HG02623 (cell line): ENCODE measurements around the gene ERAL1.
"Not testable (repeated sequence)": the region's sequence is repeated elsewhere in the genome, so short reads cannot be mapped to it uniquely, and the experiment has no call there.

Experiments used
- ATAC-seq: cut with Tn5 transposase; IDR thresholded peaks from one replicate; pipeline ENCODE4 v1.9.1; 2021; ENCODE audit warnings: moderate library complexity; ENCODE audit not compliant: unreplicated experiment

Gene ERAL1

GRCh38 chr17:28878158-28878910 lies 23.5 kb downstream of the ERAL1 start:
- no peak for ATAC-seq

DNA sequence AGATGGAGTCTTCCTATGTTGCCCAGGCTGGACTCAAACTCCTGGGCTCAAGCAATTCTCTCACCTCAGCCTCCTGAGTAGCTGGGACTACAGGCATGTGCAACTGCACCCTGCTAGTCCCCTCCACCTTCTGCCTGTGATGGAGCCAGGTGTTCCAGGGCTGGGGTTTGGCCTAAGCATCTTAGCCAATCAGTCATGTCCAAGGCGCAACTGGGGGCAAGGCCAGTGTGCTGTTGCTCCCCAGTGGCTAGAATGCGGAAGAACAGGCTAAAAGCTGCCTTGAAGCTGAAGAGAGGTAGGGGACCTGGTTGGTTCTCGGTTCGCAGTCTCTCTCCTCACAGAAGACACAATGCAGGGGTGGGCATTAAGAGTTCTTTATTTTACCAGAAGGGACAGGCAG lies 24.2 kb downstream of the ERAL1 start:
- no peak for ATAC-seq

- ATAC-seq, result no peak
These were observed 25.2 kb downstream of the ERAL1 start for GRCh38 chr17:28879886-28880571.

DNA sequence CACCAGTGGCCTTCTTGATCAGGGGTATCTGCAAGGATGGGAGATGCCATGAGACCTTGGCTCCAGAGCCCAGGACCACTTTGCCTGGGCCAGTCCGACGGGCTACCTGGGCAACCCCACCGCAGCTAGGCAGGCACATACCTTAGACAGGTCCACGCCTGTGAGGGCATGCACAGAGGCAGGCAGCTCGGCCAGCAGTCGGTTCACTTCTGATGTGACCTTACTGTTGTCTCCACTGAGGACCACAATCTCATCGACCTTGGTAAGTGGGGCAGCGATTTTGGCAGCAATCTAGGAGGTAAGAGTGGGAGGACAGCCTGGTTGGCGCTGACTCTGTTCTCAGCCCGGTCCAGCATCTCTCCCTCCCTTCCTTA lies 25.7 kb downstream of the ERAL1 start:
- no peak for ATAC-seq

GRCh38 chr17:28881533-28882056 lies 26.8 kb downstream of the ERAL1 start:
- no peak for ATAC-seq

DNA sequence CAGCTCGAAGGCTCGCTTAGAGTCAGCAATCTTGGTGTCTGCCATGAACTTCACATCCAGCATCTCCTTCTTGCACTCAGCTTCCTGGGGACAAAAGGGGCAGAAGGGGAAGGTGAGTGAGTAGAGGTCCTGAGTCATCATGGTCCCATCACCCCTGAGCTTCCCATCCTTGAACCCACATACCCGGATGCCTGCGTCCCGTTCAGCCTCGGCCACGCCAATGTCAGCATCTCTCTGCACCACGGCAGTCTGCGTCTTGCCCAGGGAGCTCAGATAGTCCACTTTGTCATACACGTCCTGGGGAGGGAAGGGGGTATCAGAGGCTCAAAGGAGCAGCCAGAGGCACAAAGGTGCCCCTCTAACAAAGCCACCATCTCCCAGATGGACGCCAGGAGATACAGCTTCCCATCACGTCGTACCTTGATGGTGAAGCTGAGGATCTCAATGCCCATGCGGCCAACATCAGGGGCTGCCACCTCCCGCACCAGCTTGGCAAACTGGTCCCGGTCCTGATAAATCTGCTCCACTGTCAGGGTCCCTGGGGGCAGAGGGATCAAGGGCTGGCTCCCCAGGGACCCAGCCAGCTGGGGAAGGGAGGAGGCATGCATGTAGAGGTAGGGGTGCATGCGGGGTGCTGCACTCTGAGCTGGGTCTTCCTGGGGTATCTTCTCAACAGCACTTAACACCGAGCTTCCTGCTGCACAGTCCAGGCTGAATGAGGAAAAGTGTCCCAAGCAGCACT lies 27.5 kb downstream of the ERAL1 start:
- ATAC-seq, result no peak

- no peak for ATAC-seq
These were observed 29.3 kb downstream of the ERAL1 start for GRCh38 chr17:28883967-28884702.

- ATAC-seq, result no peak
These were observed 30.5 kb downstream of the ERAL1 start for GRCh38 chr17:28885363-28885762.

GRCh38 chr17:28885951-28886350 lies 31.1 kb downstream of the ERAL1 start:
- ATAC-seq, result no peak

- ATAC-seq, result no peak
These were observed 33.2 kb downstream of the ERAL1 start for GRCh38 chr17:28887871-28888471.

- ATAC-seq, result no peak
These were observed 34.0 kb downstream of the ERAL1 start for GRCh38 chr17:28888832-28889231.

DNA sequence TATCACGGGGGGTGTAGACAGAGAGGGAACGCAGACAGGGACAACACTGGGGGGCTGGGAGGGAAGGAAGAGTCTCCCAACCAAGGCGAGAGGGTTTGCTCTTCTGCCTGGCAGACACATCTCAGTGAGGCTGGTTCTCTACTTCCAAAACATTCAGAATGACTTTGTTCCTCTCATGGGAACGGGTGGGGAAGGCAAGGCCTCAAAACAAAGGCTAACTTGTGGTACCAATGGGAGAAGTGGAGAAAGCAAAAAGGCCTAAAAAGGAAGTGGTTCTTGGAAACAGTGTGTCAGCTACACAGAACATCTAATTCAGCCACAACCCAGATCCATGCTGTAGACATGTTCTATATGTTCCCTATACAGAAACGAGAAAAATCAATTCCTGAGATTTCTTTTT lies 35.2 kb downstream of the ERAL1 start:
- no peak for ATAC-seq

- ATAC-seq, result no peak
These were observed 36.4 kb downstream of the ERAL1 start for GRCh38 chr17:28891201-28891600.

DNA sequence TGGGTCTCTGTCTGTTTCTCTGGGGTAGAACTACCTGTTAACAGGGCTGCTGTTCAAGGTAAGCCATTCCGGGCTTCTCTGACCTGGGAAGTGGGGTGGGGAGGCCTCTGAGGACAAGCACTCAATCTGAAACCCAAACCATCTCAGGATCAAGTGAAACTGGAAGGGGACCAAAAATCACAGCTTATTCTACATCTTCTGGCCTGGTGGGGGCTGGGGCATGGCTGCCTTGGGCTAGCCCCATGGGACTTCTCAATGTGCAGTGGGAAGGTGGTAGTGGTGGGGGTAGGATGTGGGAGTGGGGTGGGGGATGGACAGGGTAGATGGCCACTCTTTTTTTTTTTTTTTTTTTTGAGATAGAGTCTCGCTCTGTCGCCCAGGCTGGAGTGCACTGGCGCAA lies 37.2 kb downstream of the ERAL1 start:
- no peak for ATAC-seq

DNA sequence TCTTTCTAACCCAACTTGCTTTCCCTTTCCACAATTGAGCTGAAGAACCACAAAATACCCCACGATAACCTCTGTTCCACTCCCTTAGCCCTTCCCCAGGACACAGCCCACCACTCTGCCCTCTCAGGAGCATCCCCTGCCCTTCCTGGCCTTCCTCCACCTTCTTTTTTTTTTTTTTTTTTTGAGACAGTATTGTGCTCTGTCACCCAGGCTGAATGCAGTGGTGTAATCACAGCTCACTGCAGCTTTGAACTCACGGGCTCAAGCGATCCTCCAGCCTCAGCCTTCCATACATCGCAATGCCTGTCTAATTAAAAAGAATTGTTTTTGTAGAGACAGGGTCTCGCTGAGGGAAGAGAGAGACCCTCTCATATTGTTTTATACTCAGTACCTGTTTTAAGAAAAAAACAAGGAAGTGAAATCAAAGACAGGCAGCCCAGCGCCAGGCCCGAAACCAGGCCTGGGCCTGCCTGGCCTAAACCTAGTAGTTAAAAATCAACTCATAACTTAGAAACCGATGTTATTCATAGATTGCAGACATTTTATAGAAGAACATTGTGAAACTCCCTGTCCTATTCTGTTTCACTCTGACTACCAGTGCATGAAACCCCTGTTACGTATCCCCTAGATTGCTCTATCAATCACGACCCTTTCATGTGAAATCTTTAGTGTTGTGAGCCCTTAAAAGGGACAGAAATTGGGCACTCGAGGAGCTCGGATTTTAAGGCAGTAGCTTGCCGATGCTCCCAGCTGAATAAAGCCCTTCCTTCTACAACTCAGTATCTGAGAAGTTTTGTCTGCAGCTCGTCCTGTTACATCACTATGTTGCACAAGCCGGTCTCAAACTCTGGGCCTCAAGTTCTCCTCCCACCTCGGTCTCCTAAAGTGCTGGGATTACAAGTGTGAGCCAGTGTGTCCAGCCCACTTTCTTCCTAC lies 38.7 kb downstream of the ERAL1 start:
- not testable (repeated sequence) for ATAC-seq

DNA sequence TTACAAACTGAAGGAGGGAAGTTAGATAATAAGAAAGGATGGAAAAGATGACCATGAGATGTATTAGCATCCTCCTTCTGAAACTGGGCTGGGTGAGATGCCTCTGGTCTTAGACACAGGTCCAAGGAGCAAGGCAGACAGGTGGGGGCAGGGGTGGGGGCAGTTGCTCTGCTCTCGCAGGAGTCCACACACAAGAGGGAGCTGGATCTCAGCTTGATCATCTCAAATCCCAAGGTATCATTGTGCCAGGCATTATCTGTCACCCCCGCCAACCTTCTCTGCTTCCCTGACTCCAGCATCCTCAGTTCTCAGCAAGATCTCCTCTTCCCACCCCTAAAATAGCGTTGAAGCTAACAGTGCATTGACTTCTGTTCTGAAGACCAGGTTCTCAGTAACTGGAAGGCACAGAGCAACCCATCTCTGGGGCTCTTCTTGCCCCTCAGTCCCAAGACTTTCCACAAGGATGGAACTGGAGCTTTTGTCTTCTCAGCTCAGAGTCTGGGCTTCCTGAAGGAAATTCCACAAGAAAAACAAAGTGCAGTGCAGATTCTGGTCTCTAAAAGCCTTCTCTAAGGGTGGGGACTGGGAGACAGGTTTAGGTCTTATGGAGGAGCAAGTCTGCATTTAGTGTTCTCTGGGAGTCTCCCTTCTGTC lies 41.1 kb downstream of the ERAL1 start:
- no peak for ATAC-seq

DNA sequence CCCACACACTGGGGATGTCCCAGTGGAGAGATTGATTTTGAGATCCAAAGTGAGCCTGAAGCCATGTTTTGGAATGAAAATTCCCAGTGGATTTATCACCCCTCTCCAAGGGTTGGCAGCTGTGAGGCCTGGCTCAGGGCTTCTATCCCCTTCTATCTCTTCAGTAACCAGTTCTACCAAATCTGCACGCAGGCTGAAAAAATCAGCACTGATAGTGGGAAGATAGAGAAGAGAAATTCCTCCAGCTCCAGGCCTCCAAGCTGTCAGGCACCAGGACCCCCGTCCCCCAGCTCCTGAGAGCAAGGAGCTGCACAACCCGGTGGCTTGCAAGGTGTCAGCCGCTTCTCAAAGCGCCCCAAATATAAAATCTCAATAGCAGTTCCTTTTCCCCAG lies 41.7 kb downstream of the ERAL1 start:
- ATAC-seq, result no peak

GRCh38 chr17:28896884-28897768 lies 42.3 kb downstream of the ERAL1 start, which contains the start of gene FLOT2:
TSS of gene FLOT2 (minus strand) at chr17:28897733. CDS start at chr17:28897574, 159 bp downstream.
- ATAC-seq, result no peak
